Mesothelial cell of epicardium (in vitro differentiated cells): ENCODE results near the gene FAM83C. TPM values are rescaled to one million over a fixed set of nuclear protein-coding genes. Genes with fewer than 3 reads are reported as not detected.

Experiments
- DNase-seq, 2 experiments: peaks; one replicate each; pipeline ENCODE4 v3.0.0; 2021; ENCODE audit warnings: low spot score in 2 of 2; ENCODE audit not compliant: unreplicated experiment in 2 of 2
- H3K27ac Mint-ChIP-seq: 2 replicates; pipeline ENCODE4 v1.8.0; 2021; ENCODE audit warnings: mixed read lengths
- H3K27me3 Mint-ChIP-seq: 2 replicates; pipeline ENCODE4 v1.8.0; 2021; ENCODE audit warnings: low read depth, mixed read lengths
- H3K36me3 Mint-ChIP-seq: 2 replicates; pipeline ENCODE4 v1.8.0; 2021; ENCODE audit warnings: mixed read lengths
- H3K4me1 Mint-ChIP-seq: 2 replicates; pipeline ENCODE4 v1.8.0; 2021; ENCODE audit warnings: mixed read lengths
- H3K4me3 Mint-ChIP-seq: 2 replicates; pipeline ENCODE4 v1.8.0; 2021; ENCODE audit warnings: mild to moderate bottlenecking, moderate library complexity, mixed read lengths
- H3K9me3 Mint-ChIP-seq: 2 replicates; pipeline ENCODE4 v1.8.0; 2021; ENCODE audit warnings: mixed read lengths
- CTCF ChIP-seq: fragments of 200-600 bp; sonication (generic); IDR thresholded peaks from one replicate; pipeline ENCODE4 v1.5.0; 2021; ENCODE audit warnings: antibody characterized with exemption; ENCODE audit not compliant: unreplicated experiment
- total RNA-seq: library from RNA; stranded (reverse); gene quantifications from 3 replicates; pipeline ENCODE4 v1.2.1, GENCODE V29; 2021

The FAM83C gene
- total RNA-seq, 1 donor from 2014 or later: not detected

DNA sequence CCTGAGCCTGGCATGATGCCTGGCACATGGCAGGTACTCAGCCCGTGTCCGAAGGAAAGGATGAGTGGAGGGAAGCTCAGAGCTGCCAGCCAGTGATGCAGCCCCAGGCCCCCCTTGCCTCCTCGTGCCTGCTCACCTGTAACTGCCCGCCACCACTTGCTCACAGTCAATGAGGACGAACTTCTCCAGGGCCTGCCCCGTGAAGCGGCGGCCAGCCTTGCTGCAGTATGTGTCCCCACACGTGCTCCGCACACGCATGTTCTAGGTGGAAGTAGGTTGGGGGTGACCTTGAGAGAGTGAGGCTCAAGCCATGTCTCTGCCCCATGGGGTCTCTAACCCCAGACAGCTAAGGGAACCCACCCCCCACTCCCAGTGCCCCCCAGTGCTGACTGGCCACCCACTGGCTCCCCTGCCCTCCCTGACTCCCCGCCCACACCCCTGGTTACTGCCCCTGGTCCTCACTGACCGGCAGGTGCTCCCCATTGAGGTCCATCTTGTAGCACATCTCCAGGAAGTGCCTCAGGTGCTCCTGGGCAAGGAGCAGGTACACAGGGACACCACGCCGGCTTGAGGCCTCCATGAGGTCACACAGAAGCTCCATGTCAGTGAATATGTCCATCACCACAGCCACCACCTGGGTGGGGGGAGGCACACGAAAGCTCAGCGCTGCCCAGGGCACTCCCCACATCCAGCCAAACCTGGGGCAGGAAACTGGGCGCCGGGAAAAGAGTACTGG lies 3.7 kb downstream of the FAM83C start:
- no peaks in the 10 kb centered on the region for H3K9me3 Mint-ChIP-seq
- peaks cover under 1% of the 10 kb centered on the region for H3K27me3 Mint-ChIP-seq
- no peak for TF ChIP-seq CTCF
- DNase-seq: no peak
- no peaks in the 10 kb centered on the region for H3K36me3 Mint-ChIP-seq
- peaks cover 19% of the 10 kb centered on the region for H3K4me1 Mint-ChIP-seq
- no peak overlapping the region for H3K4me3 Mint-ChIP-seq
- H3K27ac Mint-ChIP-seq: no peak overlapping the region

- Mint-ChIP-seq H3K4me3 (no peak overlapping the region), H3K4me1 (peaks cover 23% of the 10 kb centered on the region), H3K27ac (no peak overlapping the region), H3K27me3 (no peaks in the 10 kb centered on the region), H3K9me3 (no peaks in the 10 kb centered on the region), H3K36me3 (no peaks in the 10 kb centered on the region)
- TF ChIP-seq CTCF: no peak
- no peak for DNase-seq
Observed at GRCh38 chr20:35287509-35288324, 4.5 kb downstream of the FAM83C start.

DNA sequence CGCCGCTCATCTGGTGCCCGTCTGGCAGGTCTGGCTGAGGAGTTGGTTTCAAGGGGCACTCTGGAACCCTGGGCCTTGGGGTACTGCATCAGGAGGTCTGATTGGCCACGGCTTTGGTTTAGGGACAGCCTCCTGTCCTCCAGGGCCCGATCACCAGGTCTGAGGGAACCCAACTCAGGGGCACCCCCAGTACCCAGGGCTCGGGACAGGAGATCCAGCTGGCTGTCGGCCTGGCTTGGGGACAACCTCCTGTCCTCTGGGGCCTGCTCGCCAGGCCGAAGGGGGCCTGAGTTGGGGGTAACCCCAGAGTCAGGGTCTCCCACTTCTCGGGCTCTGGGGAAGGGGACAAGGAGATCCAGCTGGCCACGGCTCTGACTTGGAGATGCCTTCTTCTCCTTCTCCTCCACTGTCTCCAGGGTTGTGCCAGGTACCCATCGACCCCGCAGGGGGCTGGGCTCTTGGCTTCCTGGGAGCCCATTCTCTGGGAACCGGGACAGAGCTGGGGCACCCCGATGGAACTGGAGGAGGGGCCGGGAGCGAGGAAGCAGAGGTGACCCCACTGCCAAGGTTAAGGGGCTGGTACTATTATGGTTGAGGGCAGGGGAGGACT lies 5.2 kb downstream of the FAM83C start:
- Mint-ChIP-seq H3K36me3 (peaks cover 4% of the 10 kb centered on the region), H3K9me3 (no peaks in the 10 kb centered on the region), H3K27me3 (no peaks in the 10 kb centered on the region), H3K4me3 (no peak overlapping the region), H3K4me1 (peaks cover 23% of the 10 kb centered on the region), H3K27ac (no peak overlapping the region)
- no peak for DNase-seq
- TF ChIP-seq CTCF: no peak

GRCh38 chr20:35286077-35286898 lies 5.9 kb downstream of the FAM83C start:
- no peak overlapping the region for H3K27ac Mint-ChIP-seq
- no peaks in the 10 kb centered on the region for H3K9me3 Mint-ChIP-seq
- DNase-seq: no peak
- peaks cover 4% of the 10 kb centered on the region for H3K36me3 Mint-ChIP-seq
- H3K4me3 Mint-ChIP-seq: peak overlapping the region; percentile 96
- peaks cover 23% of the 10 kb centered on the region for H3K4me1 Mint-ChIP-seq
- TF ChIP-seq CTCF: no peak
- H3K27me3 Mint-ChIP-seq: no peaks in the 10 kb centered on the region

GRCh38 chr20:35285806-35286076 lies 6.5 kb downstream of the FAM83C start:
- H3K27me3 Mint-ChIP-seq: no peaks in the 10 kb centered on the region
- peaks cover 4% of the 10 kb centered on the region for H3K36me3 Mint-ChIP-seq
- no peaks in the 10 kb centered on the region for H3K9me3 Mint-ChIP-seq
- DNase-seq: no peak
- no peak overlapping the region for H3K27ac Mint-ChIP-seq
- H3K4me1 Mint-ChIP-seq: peaks cover 23% of the 10 kb centered on the region
- TF ChIP-seq CTCF: no peak
- H3K4me3 Mint-ChIP-seq: peak overlapping the region; percentile 96
